Stimulated activated CD8-positive, alpha-beta memory T cell treated with anti-CD3 and anti-CD28 coated beads, Interleukin-7, amount 100 ng/mL, for 1 hour (primary cell): ENCODE measurements around the gene OR10A6.

Experiments used
- DNase-seq, 2 donors: peaks; one replicate each; pipeline ENCODE4 v3.0.0-alpha.2; 2020; ENCODE audit warnings: low read depth in 2 of 2

Gene OR10A6

DNA sequence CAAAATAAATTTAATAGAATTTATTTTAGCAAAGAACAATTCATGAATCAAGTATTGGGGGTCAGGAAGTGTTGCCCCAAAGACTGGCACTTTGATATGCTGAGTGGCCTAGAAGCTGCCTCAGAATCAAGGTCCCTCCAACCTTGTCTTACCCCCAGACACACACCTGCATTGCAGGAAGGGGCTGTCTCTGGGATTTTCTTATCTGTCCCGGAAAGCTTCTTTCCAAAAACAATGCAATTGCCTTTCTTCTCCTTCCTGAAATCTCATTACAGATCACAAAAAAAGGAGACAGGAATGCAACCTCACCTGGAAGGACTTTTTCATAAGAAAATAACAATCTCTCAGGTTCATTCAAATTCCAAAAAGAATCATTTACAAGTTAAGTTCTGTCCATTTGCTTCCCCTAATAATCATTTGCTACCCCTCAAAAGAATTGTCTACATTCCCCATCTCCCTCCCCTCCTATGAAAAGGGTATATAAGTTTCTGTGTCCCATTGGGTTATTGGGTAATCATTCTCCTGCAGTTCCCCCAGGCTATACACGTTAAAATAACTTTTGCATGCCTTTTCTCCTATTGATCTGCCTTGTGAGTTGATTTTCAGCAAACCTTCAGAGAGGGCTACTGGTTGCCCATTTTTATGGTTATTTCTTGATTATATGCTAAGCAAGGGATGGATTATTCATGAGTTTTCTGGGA is 21.3 kb downstream of the OR10A6 start:
- DNase-seq = no peak

DNA sequence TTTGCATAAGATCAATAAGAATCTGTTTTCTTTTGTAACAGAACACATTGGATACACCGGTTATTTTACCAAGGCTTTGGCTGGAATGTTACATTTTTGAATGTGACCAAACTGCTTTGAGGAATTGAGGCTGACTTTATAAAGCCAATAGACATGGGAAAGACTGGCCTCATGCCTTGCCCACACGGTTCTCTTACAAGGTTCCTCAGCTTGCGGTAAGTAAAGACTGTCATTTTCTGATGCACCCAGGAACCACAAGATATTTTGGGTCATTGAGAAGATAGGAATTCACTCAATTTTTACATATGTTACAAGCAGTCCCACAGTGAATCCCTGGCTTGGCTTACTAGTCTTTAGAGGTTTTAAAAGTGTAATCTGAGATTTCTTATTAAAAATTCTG is 23.9 kb downstream of the OR10A6 start:
- no peak for DNase-seq

DNA sequence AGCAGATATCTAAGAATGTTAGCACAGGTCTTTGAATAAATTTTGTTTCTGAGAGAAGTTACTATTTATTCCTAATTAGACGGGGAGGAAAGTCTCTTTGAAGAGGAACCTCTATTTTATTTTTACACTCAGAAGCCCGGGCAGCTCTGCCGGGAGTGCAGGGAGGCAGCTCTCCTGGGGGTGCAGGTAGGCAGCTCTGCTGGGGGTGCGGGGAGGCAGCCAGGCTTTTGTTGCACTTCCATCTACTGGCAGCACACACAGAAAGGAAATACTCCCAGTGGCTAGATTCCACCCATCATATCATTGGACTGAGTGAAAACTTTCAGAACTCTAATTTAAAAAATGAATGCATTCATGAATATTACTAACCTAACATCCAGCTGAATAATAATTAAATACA is 24.6 kb downstream of the OR10A6 start:
- no peak for DNase-seq

DNA sequence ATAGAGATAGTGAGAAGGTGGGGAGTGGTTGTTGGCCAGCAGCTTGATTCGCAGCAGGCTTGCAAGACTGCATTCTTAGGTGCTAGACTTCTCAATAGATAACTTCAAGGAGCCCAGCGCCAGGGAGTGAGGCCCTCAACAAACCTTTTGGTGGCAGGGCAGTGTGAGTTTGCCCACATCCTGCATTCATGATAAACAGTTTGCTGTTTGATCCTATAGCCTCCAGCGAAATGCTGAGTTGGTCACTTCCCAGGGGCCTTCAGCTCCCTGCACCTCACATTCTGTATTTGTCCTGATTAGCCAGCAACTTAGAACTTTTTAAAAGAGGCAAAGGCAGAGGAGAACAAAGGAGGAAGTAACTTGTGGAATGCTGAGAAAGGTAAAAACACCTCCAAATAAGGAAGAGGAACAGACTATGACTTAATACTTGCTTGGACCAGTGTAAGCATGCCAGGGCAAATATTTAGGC is 25.1 kb downstream of the OR10A6 start:
- DNase-seq = no peak

DNA sequence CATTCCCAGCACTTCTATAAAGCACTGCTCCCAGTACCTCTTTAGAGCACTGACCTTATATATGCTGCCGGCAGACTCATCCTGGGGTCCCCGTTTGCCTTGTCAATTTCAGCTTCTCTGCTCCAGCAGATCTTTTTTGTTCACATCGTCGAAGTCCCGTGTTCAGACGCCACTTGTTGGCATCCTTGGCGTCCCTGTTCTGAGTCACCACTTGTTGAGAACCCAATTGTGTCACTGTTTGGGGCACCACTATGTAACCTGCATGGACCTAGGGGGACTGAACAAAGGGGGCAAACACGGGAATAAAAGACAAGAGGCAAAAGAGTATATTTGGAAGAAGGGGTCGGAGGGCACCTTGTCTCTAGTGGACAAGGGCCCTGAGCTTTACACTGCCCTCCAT is 25.5 kb downstream of the OR10A6 start:
- DNase-seq = no peak

DNA sequence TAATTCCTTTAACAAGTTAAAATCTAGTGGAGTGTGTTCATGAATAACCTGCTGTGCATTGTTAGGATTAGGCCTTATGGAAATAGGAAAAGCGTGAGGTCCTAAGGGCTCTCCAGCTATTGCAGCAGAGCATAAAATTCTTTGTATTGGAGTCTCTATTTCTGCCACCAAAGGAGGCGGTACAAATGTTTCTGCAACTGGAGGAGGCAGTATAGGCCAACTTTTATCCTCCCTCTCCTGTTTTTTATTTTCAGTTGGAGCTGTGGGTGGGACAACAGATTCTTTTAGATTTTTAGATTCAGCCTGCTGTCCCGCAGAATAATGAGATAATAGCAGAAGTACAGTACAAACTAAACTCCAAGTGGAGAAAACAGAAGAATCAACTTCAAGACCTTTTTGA is 26.2 kb downstream of the OR10A6 start:
- no peak for DNase-seq

DNA sequence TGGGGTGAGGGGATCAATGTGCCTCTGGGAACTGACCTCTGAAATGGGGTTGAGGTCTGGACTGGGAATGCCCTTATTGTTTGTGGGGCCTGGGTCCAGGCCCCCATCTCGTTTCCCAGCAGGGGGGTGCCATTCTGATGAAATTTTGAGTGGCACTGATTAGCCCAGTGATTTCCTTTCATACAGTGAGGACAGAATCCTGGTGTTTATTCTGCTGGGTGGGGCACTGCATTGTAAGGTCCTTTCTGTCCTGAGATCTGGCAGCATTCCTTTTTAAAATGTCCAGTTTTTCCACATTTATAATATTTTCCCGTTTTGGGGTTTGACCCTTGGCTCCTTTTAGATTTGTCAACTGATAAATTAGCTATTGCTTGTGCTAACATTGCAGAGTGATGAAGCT is 27.1 kb downstream of the OR10A6 start:
- DNase-seq = no peak

DNA sequence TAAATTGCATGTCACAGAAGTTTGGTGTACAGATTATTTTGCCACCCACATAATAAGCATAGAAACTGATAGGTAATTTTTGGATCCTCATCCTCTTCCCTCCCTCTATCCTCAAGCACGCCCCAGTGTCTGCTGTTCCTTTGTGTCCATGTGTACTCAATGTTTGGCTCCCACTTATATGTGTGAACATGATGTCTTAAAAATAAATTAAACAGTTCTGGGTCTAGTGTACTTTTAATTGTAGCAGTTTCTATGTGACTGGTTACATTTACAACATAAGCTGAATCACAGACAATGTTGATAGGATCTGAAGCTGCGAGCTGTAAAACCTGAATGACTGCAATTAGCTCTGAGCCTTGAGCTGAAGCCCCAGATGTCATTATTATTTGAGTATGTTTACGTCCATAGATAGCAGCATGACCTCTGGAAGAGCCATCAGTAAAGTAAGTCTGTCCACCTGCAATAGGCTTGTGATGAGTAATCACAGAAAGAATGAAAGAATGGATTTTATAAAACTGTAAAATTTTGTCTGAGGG is 29.7 kb downstream of the OR10A6 start:
- DNase-seq = no peak

DNA sequence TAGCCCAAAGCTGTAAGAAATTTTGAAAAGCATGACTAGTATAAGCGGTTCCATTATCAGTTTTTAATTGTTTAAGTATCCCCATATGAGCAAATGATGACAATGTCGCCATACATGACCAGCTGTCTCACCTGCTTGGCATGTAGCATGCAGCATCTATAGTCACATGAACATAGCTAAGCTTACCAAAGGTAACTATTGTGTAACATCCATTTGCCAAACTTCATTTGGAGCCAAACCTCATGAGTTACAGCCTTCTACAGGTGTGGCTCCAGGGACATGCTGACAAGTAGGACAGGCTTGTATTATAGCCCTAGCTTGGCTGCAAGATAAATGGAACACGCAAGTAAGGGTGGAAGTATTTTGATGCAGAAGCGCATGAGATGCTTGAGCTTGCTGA is 30.4 kb downstream of the OR10A6 start:
- no peak for DNase-seq

DNA sequence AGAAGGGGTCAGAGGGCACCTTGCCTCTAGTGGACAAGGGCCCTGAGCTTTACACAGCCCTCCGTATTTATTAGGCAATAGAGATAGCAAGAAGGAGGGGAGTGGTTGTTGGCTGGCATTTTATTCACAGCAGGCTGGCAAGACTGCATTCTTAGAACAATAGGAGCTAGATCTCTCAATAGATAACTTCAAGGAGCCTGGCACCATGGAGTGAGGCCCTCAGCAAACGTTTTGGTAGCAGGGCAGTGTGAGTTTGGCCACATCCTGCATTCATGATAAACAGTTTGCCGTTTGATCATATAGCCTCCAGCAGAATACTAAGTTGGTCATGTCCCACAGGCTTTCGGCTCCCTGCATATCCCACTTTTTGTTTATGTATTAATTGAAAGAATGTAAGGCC is 31.6 kb downstream of the OR10A6 start:
- no peak for DNase-seq

DNA sequence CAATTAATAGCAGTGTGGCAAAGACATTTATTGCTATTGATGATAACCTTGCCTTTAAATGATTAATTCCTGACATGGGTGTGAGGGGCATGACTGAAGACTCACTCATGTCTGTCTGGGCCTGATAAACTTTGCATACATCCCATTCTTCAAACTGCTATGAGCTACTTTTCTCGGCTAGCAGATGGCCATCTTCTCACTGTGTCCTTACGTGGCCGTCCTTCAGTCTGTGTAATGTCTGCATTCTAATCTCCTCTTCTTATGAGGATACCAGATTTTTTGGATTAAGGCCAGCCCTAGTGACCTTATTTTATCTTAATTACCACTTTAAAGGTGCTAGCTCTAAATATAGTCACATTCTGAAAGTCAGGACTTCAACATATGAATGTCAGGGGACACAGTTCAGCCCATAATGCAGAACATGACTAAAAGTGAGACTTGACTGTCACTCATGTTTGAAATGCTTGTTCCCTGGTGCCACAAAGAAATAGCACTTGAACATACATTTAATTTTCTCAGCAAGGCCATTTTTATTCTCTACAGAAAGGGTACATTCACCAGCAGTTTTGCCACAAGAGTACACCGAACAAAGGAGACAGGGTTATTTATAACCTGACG is 32.3 kb downstream of the OR10A6 start:
- no peak for DNase-seq

DNA sequence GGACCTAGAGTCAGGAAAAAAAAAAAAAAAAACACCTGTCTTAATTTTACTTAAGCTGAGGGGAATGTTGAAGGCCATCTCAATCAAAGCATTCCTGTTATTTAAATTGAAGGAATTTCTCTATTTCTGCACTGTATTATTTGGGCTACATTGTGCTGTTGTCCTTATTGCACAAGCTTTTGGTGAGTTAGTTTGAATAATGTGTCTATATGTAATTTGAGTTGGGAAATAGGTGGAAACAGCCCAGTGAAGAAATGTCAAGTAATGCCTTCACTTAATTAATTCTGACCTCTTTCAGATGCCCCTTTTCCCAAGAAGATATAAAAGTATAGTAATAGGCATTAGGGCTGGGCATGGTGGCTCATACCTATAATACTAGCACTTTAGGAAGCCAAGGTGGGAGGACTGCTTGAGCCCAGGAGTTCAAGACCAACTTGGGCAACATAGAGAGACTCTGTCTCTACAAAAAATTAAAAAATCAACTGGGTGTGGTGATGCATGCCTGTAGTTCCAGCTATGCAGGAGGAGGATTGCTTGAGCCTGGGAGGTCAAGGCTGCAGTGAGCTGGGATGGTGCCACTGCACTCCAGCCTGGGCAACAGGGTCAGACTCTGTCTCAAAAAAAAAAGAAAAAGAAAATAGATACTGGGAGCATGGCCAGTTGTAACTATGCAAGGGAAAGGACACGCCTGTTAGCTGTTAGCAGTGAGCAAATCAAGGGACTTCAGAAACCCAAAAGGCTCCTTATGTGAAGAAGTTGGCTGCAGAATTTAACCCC is 34.9 kb downstream of the OR10A6 start:
- DNase-seq = no peak

DNA sequence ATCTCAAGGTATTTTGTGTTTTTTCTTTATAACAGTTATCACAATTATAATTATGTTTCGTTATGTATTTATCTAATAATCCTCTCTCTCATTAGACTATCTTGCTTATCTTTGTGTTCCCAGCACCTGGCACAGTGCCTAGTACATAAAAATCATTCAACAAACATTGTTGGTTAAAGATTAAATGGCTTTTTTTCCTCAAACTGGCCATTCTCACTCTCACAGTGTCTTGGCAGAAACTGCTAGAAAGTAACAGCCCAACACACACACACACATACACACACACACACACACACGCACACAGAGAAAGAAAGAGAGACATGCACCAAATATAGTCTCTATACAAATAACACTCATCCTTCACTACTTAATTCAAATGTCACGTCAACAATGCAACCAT is 36.8 kb downstream of the OR10A6 start:
- no peak for DNase-seq

DNA sequence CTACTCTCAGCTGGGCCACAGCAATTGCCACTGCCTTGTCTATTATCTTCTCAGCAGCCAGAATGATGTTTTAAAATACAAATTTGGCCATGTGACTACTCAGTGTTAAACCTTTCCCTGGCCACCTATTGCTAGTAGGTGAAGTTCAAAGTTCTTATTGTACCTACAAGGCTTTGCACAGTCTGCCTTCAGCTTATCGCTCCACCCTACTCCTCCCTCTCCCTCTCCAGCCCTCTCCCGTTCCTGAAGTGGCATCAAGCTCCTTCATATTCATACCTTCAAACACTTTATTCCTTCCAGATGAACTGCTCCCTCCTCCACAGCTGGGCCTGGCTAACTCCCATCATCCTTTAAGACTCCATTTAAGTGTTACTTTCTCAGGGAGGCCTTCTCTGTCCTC is 37.3 kb downstream of the OR10A6 start:
- no peak for DNase-seq

DNA sequence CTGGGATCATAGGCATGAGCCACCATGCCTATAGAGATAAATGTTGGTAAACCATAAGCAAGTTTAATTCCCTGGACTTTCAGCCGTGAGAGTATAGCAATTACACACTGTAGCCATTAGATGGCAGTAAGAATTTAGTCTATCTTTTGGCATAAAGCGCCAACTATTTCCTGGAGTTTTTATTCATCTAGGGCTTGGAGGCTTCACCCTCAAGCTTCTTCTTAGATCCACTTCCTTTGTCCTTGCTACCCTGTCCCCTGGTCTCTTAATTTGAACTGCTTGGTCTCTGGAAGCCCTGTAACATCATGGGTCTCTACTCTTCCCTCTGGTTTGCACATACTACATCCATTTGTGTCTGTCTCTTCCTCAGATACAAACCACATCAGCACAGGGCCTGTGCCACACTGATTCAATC is 38.2 kb downstream of the OR10A6 start:
- DNase-seq = no peak

DNA sequence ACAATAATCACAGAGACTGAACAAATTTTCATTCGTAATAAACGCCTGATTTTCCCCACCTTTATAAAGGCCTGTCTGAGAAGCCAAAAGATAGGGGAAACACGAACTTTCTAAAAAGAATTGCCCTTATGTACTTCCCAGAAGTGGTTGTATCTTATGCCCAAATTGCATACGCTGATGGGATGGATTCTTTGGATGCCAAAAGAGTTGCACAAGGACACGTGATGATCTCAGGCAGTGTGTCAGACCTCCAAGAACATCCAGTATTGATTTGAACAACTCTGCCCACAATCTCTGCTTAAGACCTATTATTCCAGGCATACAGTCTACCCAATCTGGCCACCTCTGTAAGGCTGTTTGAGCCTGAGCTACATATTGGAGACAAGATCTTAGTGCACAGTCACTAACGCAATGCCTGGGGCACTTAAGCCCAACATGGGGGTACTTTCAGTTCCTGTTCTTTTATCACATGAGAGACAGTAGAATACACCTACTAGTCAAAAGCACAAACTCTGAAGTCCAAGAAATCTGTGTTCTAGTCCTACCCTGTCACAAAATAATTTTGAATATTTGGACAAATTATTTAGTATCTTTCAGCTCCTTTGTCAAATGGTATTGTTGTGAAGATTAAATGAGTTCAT is 38.9 kb downstream of the OR10A6 start:
- DNase-seq = no peak

DNA sequence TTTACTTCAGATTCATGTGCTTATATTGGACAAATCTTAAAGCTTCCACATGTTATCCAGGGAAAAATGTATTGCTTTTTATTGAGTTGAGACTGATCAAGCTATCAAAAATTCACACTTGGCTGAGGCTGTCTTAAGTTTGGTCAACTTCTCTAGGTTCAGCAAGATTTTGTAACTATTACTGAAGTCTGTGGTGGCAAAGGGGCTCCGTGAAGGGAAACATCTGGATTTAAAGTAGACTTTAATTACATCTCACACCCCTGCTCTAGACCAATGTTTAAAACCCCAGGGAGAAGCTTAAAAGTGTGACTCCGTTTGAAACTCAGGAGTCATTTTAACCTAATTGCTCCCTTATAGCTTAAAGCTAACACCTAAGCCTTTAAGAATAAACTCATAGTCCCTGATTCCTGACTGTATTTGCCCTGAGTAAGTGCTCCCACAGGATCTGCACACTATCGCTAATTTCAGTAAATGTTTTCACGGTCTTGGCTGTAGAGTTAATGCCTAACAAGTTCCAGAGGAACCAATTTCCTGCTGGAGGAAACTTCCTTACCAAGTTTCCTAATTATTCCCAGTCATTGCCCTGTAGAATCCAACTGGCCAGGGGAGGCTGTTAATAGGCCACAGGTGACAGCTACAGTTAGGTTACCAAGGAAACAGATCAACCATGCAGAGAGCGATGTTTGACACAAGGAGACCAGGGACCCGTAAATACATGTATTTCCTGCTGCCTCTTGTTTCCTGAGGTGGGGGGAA is 40.5 kb downstream of the OR10A6 start:
- no peak for DNase-seq

DNA sequence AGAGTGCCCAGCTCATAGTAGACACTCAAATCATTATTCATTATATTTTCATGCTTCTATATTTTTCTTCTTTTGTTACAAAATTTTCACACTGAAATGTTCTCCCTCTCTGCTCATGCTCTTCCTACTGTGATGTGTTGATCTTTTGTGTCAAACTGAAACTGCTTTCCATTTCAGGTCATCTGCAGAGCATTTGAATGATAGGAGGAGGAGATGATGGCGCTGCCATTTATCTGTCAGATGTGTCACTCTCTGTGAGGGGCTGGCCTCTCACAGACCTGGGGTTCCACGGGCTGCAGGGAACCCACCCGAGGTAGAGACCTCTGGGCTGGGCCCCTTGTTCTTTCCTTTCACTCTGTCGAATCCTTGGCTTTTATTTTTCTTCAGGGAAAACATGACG is 41.1 kb downstream of the OR10A6 start:
- no peak for DNase-seq

DNA sequence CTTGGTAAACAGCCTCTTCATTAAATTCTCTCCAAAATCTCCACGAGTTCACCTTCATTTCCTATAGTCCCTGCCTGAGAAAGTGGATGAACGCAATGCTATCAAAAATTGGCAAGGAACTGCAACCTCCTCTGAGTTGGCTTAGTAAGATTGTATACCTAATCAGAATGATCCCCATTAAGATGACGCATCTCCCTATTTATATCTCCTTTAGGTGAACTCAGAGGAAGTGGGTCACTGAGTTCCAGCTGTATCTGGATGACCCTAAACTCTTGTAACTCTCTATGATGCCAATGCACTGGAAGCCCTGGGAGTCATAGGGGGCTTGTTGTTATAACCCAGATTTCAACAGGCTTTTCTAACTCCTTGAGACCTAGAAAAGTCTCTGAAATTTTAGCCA is 48.2 kb downstream of the OR10A6 start:
- no peak for DNase-seq
